ENCODE results near the gene GRID1.
"Not testable (repeated sequence)": the region's sequence is repeated elsewhere in the genome, so short reads cannot be mapped to it uniquely, and the experiment has no call there.

The GRID1 gene

DNA sequence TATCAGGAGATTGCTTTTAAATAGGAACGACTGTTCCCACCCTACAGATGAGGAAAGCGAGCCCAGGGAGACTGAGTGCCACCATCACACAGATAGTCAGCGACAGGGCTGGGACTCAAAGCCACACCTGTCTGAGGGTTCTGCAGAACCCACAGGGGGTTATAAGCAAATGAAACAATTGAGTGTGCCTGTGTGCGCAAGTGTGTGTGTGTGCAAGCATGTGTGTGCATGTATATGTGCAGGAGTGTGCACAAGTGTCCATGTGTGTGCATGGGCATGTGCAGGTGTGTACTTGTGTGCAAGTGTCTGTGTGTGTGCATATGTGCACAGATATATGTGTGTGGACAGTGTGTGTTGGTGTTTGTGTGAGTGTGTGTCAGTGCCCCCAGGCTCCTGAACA is 280.2 kb downstream of the GRID1 start:
- DNase-seq (ENCODE audit: low read depth, low spot score) = no peak

DNA sequence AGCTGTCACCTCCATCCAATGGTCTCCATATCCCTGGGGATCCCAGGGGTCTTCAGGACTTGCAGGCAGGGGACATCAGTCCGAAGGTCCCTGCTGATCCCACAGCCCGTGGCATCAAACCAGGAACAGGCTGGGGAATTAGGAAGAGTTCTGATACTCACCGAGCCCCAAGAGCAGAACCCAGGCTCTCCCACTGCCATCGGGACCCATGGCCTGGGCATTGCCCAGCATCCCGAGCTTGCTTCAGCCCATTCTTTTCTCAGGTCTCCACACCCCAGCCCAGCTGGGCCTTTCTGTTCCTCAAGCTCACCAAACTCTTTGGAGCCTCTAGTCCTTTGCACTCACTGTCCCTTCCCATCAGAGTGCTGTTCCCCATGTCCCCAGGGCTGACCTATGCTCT is 280.9 kb downstream of the GRID1 start:
- no peak for DNase-seq (ENCODE audit: low read depth, low spot score)

DNA sequence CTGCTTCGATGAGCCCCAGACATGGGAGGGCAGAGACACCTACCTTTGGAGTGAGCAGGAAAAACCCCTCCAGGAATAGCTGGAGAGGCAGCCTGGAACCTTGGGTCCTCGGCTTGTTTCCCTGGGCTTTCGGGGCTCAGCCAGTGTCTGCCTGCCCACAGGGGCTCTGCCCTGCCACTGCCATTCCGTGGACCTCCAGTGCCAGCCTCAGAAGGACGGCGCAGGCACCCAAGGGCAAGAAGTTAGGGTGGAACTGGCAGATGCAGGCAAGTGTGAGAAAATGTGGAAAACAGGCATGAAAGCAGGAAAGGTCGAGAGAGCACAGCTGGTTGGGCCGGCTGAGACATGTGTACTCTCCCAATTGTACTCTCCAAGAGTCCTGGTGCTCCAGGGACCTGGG is 281.5 kb downstream of the GRID1 start:
- no peak for DNase-seq (ENCODE audit: low read depth, low spot score)

DNA sequence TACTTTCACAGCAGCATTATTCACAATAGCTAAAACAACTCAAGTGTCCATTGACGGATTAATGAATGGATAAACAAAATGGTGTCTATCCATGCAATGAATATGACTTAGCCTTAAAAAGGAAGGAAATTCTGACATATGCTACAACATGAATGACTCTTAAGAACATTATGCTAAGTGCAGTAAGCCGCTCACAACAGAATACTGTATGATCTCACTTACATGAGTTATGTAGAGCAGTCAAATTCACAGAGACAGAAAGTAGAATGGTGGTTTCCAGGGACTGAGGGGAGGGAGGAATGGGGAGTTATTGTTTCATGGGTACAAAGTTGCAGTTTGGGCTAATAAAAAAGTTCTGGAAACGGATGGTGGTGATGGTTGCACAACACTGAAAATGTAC is 282.0 kb downstream of the GRID1 start:
- DNase-seq (ENCODE audit: low read depth, low spot score) = no peak

DNA sequence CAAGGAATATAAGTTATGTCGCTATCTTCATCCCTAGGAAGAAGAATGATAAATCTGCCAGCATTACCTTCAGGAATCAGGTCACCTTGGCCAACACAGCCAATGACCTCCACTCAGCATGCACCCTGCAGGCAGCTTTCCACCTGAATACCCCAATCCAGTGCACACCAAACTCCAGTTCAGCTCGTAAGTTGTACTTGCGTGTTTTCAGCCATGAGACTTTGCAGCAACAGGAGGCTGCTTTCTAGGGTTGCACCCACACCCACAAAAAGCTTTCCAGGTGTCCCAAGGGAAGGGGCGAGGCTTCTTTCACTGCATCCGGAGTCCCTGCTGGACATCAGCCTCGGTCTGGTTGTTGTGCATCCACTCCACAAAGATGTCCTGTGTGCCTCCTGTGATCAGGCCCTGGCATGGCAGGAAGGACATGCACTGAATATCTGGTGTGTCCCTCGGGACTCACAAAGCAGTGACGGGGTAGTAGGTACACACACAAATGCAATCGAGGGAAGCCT is 282.9 kb downstream of the GRID1 start:
- no peak for DNase-seq (ENCODE audit: low read depth, low spot score)

DNA sequence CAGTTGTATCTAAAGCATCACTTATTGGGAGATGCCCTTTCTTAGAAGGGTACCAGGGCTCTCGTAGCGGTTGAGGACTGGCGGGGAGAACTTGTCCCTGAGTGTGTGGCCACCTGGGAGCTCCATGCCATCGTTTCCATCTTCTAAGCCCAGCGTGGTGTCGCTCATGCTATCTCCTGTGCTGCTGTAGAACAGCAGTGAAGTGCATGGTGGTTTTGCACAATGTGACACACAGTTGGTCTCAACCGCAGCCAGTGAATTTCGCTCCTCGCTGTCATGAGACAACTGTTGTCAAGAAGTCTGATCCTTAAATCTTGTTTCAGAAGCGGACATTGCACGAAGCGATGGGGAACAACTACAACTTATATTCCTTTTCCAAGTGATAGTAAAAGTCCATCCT is 283.4 kb downstream of the GRID1 start:
- DNase-seq (ENCODE audit: low read depth, low spot score) = no peak

DNA sequence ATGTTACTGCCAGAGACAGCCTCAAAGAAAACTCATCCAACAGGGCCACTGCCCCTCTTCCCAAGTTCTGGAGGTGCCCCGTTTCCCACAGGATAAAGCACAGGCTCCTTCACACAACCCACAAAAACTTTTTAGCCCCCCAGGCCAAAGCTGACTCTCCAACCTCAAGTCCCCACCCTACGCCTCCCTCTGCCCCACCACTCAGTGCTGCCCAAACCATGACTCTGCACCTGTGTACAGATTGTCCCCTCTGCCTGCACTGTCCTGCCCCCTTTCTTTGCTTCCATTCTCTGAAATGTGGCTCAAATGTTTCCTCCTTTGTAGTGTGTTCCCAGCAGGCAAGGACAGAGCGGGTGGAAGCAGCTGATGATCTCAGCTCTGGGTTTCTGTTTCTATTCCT is 284.0 kb downstream of the GRID1 start:
- DNase-seq (ENCODE audit: low read depth, low spot score) = no peak

DNA sequence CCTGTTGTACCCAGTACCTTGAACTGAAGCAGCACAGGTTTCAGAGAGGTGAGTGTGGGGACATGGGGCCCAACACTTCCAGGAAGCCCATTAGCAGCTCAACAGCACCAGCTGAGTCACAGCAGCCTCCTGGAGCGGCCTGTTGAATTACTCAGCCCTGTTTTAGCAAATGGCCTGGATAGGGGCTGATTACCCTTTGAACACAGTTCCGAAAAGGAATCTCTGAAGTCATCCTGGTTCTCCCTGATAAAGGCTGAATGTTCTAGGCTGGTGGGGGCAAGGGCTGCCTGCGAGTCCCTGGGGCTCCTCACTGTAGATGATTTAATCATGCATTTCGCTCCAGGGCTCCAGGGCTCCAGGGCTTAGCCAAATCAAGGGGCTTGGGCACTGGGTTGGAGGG is 287.5 kb downstream of the GRID1 start:
- DNase-seq (ENCODE audit: low read depth, low spot score) = peak; percentile 77

DNA sequence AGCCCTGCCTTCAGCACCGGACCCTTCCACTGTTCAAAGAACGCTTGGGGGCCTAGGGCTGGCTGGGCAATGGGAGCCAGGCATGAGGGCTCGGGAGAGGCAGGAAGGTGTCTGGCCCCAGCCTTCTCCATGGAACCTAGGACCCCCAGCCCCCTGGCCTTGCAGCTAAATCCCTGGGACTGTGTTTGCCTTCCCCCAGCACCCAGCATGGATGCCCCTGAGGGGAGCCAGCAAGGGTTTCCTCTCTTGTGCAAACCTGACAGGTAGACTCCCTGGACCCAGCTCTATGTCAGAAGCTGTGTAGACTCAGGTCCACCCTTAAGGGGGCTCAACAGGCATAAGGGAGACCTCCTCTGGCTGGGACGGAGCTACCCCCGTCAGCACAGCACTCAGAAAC is 288.0 kb downstream of the GRID1 start:
- no peak for DNase-seq (ENCODE audit: low read depth, low spot score)

DNA sequence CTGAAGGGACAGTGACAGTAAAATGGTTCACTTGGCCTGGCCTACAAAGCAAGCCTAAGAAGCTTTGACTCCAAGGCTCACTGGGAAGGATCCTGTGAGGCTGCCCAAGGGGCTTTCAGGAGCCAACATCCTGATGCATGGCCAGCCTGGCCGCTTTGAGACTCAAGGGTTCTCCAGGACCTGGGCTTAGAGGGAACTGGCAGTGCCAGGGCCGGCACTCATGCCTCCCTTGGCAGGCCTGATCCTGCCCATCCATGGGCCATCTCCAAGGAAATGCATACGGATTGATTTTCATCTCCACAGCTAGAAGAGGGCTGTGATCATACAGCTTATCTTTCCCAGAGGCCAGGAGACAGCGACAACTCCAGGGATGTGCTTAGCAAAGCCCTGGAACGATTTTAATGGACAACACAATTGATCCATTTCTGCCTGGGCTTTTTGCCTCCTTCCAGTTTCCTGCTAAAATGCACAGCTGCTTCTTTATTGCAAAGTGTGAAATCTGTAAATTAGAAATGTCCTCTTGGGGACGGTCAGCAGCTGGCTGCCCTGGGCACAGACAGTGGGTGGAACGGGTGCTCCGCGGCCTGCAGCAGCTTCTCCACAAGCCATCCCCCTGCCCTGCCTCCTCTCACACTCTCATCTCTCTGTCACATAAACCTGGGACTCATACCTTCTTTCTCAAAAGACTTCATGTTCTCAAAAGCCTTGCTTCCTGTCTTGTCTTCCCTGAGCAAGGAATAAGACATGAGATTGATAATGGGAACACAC is 288.5 kb downstream of the GRID1 start:
- DNase-seq (ENCODE audit: low read depth, low spot score) = no peak

DNA sequence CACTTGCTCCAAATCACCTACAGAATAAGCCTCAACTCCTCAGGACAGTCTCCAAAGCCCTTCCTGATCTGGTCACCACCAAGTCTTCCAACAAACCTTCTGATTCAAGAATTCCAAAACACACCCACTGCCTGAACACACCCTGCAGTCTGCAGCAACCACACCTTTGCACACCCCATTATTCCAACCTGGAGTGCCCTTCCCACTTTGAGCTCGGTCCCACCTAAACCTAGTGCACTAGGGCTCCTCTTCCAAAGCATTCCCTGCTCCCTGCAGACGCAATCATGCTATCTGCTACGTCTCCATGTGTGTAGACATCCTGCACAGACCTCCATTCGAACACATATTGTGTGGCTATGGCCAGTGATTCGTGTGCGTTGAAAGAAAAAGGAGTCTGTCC is 289.3 kb downstream of the GRID1 start:
- no peak for DNase-seq (ENCODE audit: low read depth, low spot score)

DNA sequence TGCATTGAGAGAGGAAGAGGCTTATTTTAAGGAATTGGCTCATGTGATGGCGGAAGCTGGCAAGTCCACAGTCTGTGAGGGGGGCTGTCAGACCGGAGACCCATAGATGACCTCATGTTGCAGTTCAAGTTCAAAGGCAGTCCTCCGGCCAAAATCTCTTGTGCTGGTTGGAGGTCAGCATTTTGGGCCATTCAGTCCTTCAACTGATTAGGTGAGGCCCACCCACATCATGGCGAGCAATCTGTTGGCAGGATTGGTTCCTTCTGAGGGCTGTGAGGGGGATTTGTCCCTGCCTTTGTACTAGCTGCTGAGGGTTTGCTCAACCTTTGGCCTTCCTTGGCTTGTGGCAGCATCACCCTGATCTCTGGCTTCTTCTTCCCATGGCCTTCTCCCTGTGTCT is 290.1 kb downstream of the GRID1 start:
- not testable (repeated sequence) for DNase-seq (ENCODE audit: low read depth, low spot score)

DNA sequence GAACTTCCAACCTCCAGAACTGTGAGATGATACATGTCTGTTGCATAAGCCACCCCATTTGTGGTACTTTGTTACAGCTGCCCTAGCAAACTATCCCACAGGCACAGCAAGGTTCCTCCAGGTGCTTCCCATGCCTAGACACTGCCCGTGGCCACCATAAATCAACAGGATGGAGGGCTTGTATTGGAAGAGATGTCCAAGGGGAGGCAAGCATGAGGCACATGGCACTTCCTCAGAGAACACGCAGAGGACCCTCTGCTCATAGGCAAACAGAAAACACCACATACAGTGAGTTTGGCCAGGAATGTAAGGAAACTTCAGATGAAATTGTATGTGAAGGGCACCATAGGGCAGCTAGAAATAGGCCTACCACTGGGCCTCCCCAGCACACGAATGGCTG is 291.1 kb downstream of the GRID1 start:
- DNase-seq (ENCODE audit: low read depth, low spot score) = no peak

DNA sequence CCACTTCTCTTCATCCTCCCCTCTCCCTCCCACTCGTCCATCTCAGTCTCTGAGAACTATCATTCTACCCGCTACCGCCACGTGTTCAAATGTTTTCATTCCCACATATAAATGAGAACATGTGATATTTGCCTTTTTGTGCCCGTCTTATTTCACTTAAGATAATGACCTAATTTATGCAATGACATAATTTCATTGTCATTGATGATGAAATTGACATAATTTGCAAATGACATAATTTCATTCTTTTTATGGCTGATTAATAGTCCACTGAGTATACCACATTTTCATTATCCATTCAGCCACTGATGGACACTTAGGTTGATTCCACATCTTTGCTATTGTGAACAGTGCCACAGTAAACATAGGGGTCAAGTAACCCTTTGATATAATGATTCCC is 292.3 kb downstream of the GRID1 start:
- DNase-seq (ENCODE audit: low read depth, low spot score) = no peak

DNA sequence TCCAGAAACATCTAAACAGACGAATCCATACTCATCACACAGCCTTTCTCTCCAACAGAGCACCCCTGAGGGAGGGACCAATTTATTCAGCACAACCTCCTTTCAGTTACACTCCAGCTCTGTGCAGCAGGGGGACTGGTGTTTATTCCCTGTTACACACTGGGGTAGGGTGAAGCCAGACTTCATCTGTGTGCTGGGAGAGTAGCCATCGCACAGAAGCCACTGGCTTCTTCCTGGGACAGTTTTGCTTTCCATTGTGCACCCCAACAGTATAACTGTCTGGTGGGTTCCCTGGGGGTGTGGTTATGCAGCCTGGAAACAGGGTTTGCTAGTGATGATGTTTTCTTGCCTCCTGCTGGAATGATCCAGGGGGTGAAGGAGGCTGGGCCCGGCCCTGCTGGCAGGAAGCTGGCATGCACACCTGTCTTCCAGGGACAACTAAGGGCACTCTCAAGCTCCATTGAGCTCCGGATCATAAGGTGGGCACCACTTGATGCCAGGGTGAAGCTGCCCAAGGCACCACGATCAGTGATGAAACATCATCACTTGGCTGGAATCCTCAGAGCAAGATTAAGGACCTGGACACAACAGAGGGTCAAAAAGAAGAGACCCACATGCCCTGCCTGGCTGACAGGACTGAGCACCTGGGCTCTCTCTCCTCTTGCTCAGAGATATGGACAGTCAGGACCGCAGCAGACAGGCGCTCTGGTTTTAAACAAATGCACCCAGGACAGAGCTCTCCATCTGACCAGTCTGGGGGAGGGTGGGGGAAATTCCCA is 293.2 kb downstream of the GRID1 start:
- DNase-seq (ENCODE audit: low read depth, low spot score) = no peak

DNA sequence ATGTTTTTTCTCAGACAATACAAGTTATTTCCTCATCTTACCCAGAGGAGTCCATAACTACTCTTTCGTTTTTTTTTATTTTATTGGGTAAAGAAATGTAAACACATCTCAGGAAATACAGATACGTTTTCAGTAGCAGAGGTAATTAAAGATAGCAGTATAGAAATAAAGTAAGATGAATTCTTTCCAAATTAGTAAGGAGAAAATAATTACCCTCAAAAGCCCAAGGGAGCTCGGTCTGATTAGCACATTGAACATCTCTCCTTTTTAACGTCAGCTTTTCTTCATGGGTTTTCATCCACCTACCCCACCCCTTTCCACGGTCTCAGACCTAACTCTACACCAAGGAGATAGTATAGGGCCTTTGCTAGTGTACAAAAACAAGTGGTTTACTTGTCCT is 294.2 kb downstream of the GRID1 start:
- no peak for DNase-seq (ENCODE audit: low read depth, low spot score)

DNA sequence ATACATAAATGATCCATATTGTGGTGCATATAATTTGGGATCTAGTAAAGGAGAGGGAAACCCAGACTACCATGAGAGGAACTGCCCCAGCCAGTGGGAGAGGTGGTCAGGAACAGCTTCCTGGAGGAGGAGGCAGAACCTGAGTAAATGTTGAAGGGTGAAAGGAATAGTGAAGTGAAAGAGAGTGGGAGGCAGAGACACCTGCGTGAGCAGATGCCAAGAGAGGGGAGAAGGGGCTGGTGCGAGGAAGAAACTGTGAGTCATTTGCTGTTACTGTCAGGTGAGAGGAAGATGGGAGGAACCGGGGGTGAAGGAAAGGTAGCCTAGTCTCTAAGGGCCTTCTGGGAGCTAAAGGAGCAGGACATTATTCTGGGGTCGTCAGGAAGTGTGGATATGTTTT is 294.8 kb downstream of the GRID1 start:
- DNase-seq (ENCODE audit: low read depth, low spot score) = no peak

DNA sequence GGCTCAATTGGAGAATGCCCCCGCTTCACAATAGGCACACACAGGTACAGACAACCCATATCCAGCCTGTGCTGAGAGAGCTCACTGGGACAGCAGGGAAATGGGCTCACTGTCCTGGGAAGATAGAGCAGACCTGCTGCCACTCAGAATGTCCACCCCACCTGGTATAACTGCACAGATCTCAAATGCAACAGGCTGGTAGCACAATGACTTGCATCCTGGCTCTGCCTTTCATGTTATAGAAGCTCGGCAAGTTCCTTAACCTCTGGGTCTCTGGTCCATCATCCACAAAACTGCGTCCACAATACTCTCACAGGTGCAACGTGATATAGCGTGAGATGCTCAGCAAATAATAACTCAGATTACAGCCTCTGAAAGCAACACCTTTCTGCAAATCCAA is 295.4 kb downstream of the GRID1 start:
- DNase-seq (ENCODE audit: low read depth, low spot score) = no peak

DNA sequence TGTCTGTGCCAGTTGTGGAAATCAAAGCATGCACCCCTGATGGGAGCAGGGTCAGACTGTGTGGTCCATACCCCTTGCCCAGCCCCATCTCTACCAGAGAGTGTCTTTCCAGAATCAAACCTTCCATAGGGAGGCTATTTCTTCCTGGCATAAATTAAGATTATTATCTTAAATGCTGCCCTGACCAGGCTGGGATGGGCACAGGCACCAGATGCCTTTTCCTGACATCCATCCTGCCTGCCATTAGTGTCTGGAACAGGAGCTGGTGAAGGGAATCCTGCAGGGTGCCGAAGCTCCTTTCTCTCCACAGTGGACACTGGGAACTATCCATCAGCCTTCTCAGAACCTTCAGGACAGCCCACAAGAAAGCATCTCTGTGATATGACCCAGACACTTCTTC is 296.3 kb downstream of the GRID1 start:
- DNase-seq (ENCODE audit: low read depth, low spot score) = no peak

DNA sequence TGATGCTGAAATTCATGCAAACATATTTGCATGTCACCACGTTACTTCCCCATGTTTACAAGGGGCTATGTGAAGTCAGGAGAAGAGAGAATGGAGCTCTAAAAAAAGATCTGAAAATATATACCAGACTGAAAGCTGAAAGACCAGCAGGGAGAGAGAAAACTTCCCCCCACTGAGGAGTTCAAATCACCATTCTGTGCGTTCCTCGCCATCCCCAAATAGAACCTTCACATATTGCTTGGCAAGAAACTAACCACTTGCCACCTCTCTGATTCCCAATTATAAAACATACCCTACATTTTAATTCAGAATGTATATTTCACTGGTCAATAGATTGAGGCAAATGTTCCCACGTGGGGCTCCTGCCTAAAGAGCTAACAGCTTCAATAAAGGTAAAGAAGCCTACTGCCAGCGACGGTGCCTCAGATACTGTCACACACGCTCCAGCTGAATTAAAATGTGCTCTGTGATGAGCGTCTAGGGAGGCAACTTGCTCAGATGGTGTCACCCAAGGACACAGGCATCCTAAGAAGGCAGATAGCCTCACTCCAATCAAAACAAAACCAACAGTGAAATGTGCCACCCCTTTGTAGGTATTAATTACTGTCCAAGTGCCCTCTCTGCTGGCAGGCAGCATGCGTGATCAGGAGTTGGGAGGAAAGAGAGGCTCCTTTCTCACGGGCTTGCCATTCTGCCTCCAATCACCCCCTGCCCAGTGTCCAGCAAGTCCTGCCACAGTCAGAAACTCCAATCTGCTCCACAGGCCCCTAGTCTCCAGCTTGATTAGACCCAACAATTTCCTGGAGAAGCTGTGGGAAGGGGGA is 298.2 kb downstream of the GRID1 start:
- DNase-seq (ENCODE audit: low read depth, low spot score) = no peak

DNA sequence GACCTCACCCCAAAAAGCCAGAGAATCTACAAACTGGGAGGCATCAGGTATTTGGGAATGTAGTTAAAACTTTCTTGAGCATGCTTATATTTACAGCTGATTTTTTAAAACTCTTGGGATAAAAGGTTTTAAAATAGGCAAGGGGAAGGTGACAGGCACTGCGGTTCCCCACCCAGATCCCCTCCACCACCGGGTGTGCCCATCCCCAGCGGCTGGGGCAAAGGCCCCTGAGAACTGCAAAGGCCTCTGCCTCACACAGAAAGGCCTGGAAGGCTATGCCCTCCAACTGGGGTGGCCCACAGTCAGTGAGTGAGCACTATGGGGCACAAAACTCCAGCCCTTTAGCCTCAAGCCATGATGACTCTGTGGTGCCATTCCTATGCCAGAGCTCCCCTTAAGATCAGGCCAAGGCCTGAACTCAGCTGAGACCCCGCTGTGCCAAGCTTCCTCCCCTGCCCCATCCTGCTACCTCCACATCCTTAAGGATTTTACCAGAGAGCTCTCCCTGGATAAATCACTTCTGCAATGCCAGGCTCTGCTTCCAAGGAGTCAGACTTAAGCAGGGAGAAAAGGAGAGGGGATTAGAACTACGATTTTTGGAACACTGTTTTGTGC is 299.1 kb downstream of the GRID1 start:
- no peak for DNase-seq (ENCODE audit: low read depth, low spot score)

DNA sequence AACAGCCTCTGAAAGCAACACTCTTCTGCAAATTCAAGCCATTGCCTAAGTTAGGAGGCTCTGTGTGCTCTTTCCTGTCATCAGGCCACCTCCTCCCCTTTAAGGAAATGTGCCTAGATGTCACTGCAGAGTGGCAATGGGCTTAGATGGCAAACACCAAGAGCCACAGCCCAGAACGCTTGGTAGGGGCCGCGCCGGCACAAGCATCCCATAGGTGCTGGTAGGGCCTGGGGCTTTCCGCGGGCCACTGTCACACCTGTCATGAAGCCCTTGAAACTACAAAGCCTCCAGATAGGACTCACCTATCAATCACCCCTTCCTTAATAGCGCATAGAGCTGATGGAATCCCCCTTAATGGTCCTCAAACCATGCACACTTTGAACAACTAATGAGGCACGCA is 299.9 kb downstream of the GRID1 start:
- no peak for DNase-seq (ENCODE audit: low read depth, low spot score)

Measured in astrocyte of the hippocampus (primary cell).